Central memory CD8-positive, alpha-beta T cell (primary cell): ENCODE results near the gene REXO1.

ENCODE experiments used
- ATAC-seq: fragments of 150-1000 bp; cut with Tn5 transposase; replicated peaks from 2 replicates; pipeline ENCODE4 v1.10.0; 2022; ENCODE audit warnings: mild to moderate bottlenecking, moderate FRiP score, moderate number of reproducible peaks; ENCODE audit not compliant: poor library complexity, severe bottlenecking; ENCODE audit errors: extremely low read depth
- DNase-seq, 2 donors: peaks; one replicate each; pipeline ENCODE4 v3.0.0; 2021; ENCODE audit warnings: low spot score in 2 of 2
- H3K27ac Mint-ChIP-seq: one replicate; pipeline ENCODE4 v1.8.0; 2022; ENCODE audit warnings: low read depth, mild to moderate bottlenecking, moderate library complexity, mixed read lengths
- H3K27me3 Mint-ChIP-seq: one replicate; pipeline ENCODE4 v1.8.0; 2022; ENCODE audit warnings: mixed read lengths
- H3K36me3 Mint-ChIP-seq: one replicate; pipeline ENCODE4 v1.8.0; 2022; ENCODE audit warnings: mild to moderate bottlenecking, moderate library complexity, mixed read lengths; ENCODE audit not compliant: insufficient read depth
- H3K4me1 Mint-ChIP-seq: one replicate; pipeline ENCODE4 v1.8.0; 2022; ENCODE audit warnings: mixed read lengths
- H3K4me3 Mint-ChIP-seq: one replicate; pipeline ENCODE4 v1.8.0; 2022; ENCODE audit warnings: mild to moderate bottlenecking, moderate library complexity, mixed read lengths
- H3K9me3 Mint-ChIP-seq: one replicate; pipeline ENCODE4 v1.8.0; 2022; ENCODE audit warnings: mixed read lengths

The REXO1 gene

GRCh38 chr19:1769645-1769985, 78.7 kb downstream of the REXO1 start:
- Mint-ChIP-seq H3K4me1 (no peaks in the 10 kb centered on the region), H3K9me3 (peaks cover 15% of the 10 kb centered on the region), H3K27ac (no peak overlapping the region), H3K36me3 (peaks cover 8% of the 10 kb centered on the region), H3K4me3 (no peak overlapping the region), H3K27me3 (peaks cover 94% of the 10 kb centered on the region)
- no peak for DNase-seq
- no peak for ATAC-seq

- H3K4me3 Mint-ChIP-seq, result no peak overlapping the region
- no peak for DNase-seq
- H3K36me3 Mint-ChIP-seq, result peaks cover 7% of the 10 kb centered on the region
- peaks cover 94% of the 10 kb centered on the region for H3K27me3 Mint-ChIP-seq
- no peak overlapping the region for H3K27ac Mint-ChIP-seq
- H3K4me1 Mint-ChIP-seq, result no peaks in the 10 kb centered on the region
- no peak for ATAC-seq
- H3K9me3 Mint-ChIP-seq, result peaks cover 15% of the 10 kb centered on the region
These were observed 79.2 kb downstream of the REXO1 start for GRCh38 chr19:1768918-1769644.

- ATAC-seq (no peak), DNase-seq (no peak)
- Mint-ChIP-seq H3K36me3 (peaks cover 9% of the 10 kb centered on the region), H3K4me1 (no peaks in the 10 kb centered on the region), H3K9me3 (peaks cover 15% of the 10 kb centered on the region), H3K4me3 (no peak overlapping the region), H3K27me3 (peaks cover 94% of the 10 kb centered on the region), H3K27ac (no peak overlapping the region)
These were observed 80.0 kb downstream of the REXO1 start for GRCh38 chr19:1768248-1768647.

GRCh38 chr19:1767464-1767933, 80.8 kb downstream of the REXO1 start:
- no peak for ATAC-seq
- no peaks in the 10 kb centered on the region for H3K4me1 Mint-ChIP-seq
- H3K27me3 Mint-ChIP-seq, result peaks cover 94% of the 10 kb centered on the region
- peak; percentile 34 to 59 for DNase-seq
- peaks cover 7% of the 10 kb centered on the region for H3K36me3 Mint-ChIP-seq
- H3K27ac Mint-ChIP-seq, result no peak overlapping the region
- H3K9me3 Mint-ChIP-seq, result peaks cover 15% of the 10 kb centered on the region
- no peak overlapping the region for H3K4me3 Mint-ChIP-seq

GRCh38 chr19:1766800-1767352, 81.4 kb downstream of the REXO1 start:
- peaks cover 92% of the 10 kb centered on the region for H3K27me3 Mint-ChIP-seq
- H3K36me3 Mint-ChIP-seq, result peaks cover 7% of the 10 kb centered on the region
- H3K4me1 Mint-ChIP-seq, result no peaks in the 10 kb centered on the region
- H3K4me3 Mint-ChIP-seq, result no peak overlapping the region
- DNase-seq (no peak), ATAC-seq (no peak)
- peaks cover 15% of the 10 kb centered on the region for H3K9me3 Mint-ChIP-seq
- H3K27ac Mint-ChIP-seq, result no peak overlapping the region

GRCh38 chr19:1765904-1766799, 82.1 kb downstream of the REXO1 start:
- H3K27me3 Mint-ChIP-seq, result peaks cover 92% of the 10 kb centered on the region
- no peak for DNase-seq
- H3K27ac Mint-ChIP-seq, result no peak overlapping the region
- H3K4me3 Mint-ChIP-seq, result no peak overlapping the region
- no peaks in the 10 kb centered on the region for H3K4me1 Mint-ChIP-seq
- no peak for ATAC-seq
- peaks cover 7% of the 10 kb centered on the region for H3K36me3 Mint-ChIP-seq
- peaks cover 11% of the 10 kb centered on the region for H3K9me3 Mint-ChIP-seq
